PC-3 (cell line): ENCODE results near the gene GLB1L2. TPM values are rescaled to one million over a fixed set of nuclear protein-coding genes. Genes with fewer than 3 reads are reported as not detected.

ENCODE experiments used
- ATAC-seq: fragments of 200-7000 bp; cut with Tn5 transposase; 2 replicates; pipeline ENCODE4 v1.9.1; 2020; ENCODE audit warnings: mild to moderate bottlenecking, moderate library complexity
- BruUV-seq: library from RNA; stranded (reverse); fragments of 400-500 nt; replicated peaks from 2 replicates; lab custom pipeline; 2021; lab: Mats Ljungman, UMichigan
- CTCF ChIA-PET: fragments of 300-600 bp; sonication (Branson Sonifier 250); formaldehyde crosslinking; loops from one replicate; lab custom pipeline; 2022; ENCODE audit warnings: antibody characterized with exemption; lab: Charles Lee
- POLR2A ChIA-PET: fragments of 300-600 bp; sonication (Branson Sonifier 250); formaldehyde crosslinking; loops from one replicate; lab custom pipeline; 2022; ENCODE audit warnings: antibody characterized with exemption; ENCODE audit not compliant: unreplicated experiment; lab: Charles Lee
- DNase-seq: peaks from one replicate; pipeline ENCODE4 v3.0.0-alpha.2; 2015
- H2AFZ ChIP-seq: fragments of 300-600 bp; sonication (generic); 2 replicates; pipeline ENCODE4 v1.6.0; 2016; ENCODE audit warnings: antibody characterized with exemption, low read length
- H3F3A ChIP-seq: fragments of 300-600 bp; sonication (generic); one replicate; pipeline ENCODE4 v1.6.0; 2017; ENCODE audit warnings: antibody characterized with exemption, low read length, control low read depth, mild to moderate bottlenecking; ENCODE audit not compliant: unreplicated experiment
- H3K27ac ChIP-seq: fragments of 300-600 bp; sonication (generic); 2 replicates; pipeline ENCODE4 v1.5.1; 2016; ENCODE audit warnings: mild to moderate bottlenecking, low read length
- H3K27me3 ChIP-seq: fragments of 300-600 bp; sonication (generic); 2 replicates; pipeline ENCODE4 v1.6.1; 2016; ENCODE audit warnings: low read length, mixed read lengths
- H3K36me3 ChIP-seq: fragments of 300-600 bp; sonication (generic); 2 replicates; pipeline ENCODE4 v1.6.1; 2016; ENCODE audit warnings: low read depth, mixed run types, low read length, mixed read lengths
- H3K4me1 ChIP-seq: fragments of 300-600 bp; sonication (generic); 2 replicates; pipeline ENCODE4 v1.5.1; 2016; ENCODE audit warnings: low read length; ENCODE audit not compliant: insufficient read depth
- H3K4me2 ChIP-seq: fragments of 300-600 bp; sonication (generic); 2 replicates; pipeline ENCODE4 v1.6.0; 2016; ENCODE audit warnings: low read length
- H3K4me3 ChIP-seq: fragments of 300-600 bp; sonication (generic); 2 replicates; pipeline ENCODE4 v1.5.1; 2016; ENCODE audit warnings: mild to moderate bottlenecking, low read length, mixed read lengths
- H3K79me2 ChIP-seq: fragments of 300-600 bp; sonication (generic); 2 replicates; pipeline ENCODE4 v1.6.1; 2017; ENCODE audit warnings: low read length, mixed read lengths
- H3K9ac ChIP-seq: fragments of 300-600 bp; sonication (generic); 2 replicates; pipeline ENCODE4 v1.6.0; 2016; ENCODE audit warnings: mild to moderate bottlenecking, low read length
- H3K9me2 ChIP-seq: fragments of 300-600 bp; sonication (generic); replicated peaks from 2 replicates; pipeline ENCODE4 v1.6.1; 2016; ENCODE audit warnings: mixed run types, low read length, mixed read lengths
- H3K9me3 ChIP-seq: fragments of 300-600 bp; sonication (generic); 2 replicates; pipeline ENCODE4 v1.6.1; 2016; ENCODE audit warnings: low read length, mixed read lengths
- H4K20me1 ChIP-seq: fragments of 300-600 bp; sonication (generic); 2 replicates; pipeline ENCODE4 v1.6.1; 2016; ENCODE audit warnings: low read length, mixed read lengths
- CTCF ChIP-seq: fragments of 300-600 bp; sonication (generic); conservative IDR thresholded peaks from 2 replicates; pipeline ENCODE4 v1.5.1; 2017; ENCODE audit warnings: antibody characterized with exemption, low read depth, mild to moderate bottlenecking, low read length
- EZH2 ChIP-seq: fragments of 300-600 bp; sonication (generic); IDR thresholded peaks from one replicate; pipeline ENCODE4 v1.6.1; 2017; ENCODE audit warnings: antibody characterized with exemption, mild to moderate bottlenecking, low read length; ENCODE audit not compliant: unreplicated experiment
- EZH2phosphoT487 ChIP-seq: fragments of 300-600 bp; sonication (generic); IDR thresholded peaks from 2 replicates; pipeline ENCODE4 v1.6.1; 2018; ENCODE audit warnings: mild to moderate bottlenecking, antibody characterized with exemption, low read length, borderline replicate concordance
- intact Hi-C: fragments of 100-400 bp; cut with micrococcal nuclease; formaldehyde crosslinking; loops from 2 replicates; pipeline ENCODE4 v1.9.0; 2023
- total RNA-seq: library from RNA; depleted of rRNA; stranded (reverse); fragments of >200 nt; gene quantifications from 2 replicates; pipeline ENCODE4 v1.2.3, GENCODE V29; 2014

GLB1L2 gene
- total RNA-seq, 1 experiment from 2014 or later: 0.62 TPM

GRCh38 chr11:134380229-134380628, 48.4 kb downstream of the GLB1L2 start:
- Histone ChIP-seq H3K27me3 (peaks cover 41% of the 10 kb centered on the region), H3K9me2 (no peaks in the 10 kb centered on the region), H3K27ac (no peak overlapping the region), H3F3A (no peaks in the 10 kb centered on the region), H3K4me1 (no peaks in the 10 kb centered on the region), H4K20me1 (no peaks in the 10 kb centered on the region), H3K4me2 (no peak overlapping the region), H2AFZ (no peak overlapping the region), H3K79me2 (no peaks in the 10 kb centered on the region), H3K4me3 (no peak overlapping the region), H3K9ac (no peak overlapping the region), H3K36me3 (no peaks in the 10 kb centered on the region), H3K9me3 (no peaks in the 10 kb centered on the region)
- ChIA-PET CTCF (no interaction called here), POLR2A (no interaction called here)
- TF ChIP-seq CTCF (no peak), EZH2 (no peak), EZH2phosphoT487 (no peak)
- intact Hi-C loops: no loop called here
- ATAC-seq (no peak), DNase-seq (no peak)
- no TSS peak for BruUV-seq

- H3F3A ChIP-seq: no peaks in the 10 kb centered on the region
- ChIA-PET CTCF (no interaction called here), POLR2A (no interaction called here)
- H3K27ac ChIP-seq: no peak overlapping the region
- H3K9me3 ChIP-seq: no peaks in the 10 kb centered on the region
- H4K20me1 ChIP-seq: no peaks in the 10 kb centered on the region
- H3K27me3 ChIP-seq: peaks cover 41% of the 10 kb centered on the region
- H3K4me1 ChIP-seq: no peaks in the 10 kb centered on the region
- no peaks in the 10 kb centered on the region for H3K79me2 ChIP-seq
- H2AFZ ChIP-seq: no peak overlapping the region
- no peak overlapping the region for H3K4me3 ChIP-seq
- H3K9me2 ChIP-seq: no peaks in the 10 kb centered on the region
- TF ChIP-seq EZH2phosphoT487 (no peak), EZH2 (no peak)
- DNase-seq: no peak
- no TSS peak for BruUV-seq
- H3K4me2 ChIP-seq: no peak overlapping the region
- intact Hi-C loops: no loop called here
- no peak for ATAC-seq
- no peak overlapping the region for H3K9ac ChIP-seq
- no peaks in the 10 kb centered on the region for H3K36me3 ChIP-seq
Observed at GRCh38 chr11:134380785-134381184, 49.0 kb downstream of the GLB1L2 start.

GRCh38 chr11:134382257-134382656, 50.5 kb downstream of the GLB1L2 start:
- Histone ChIP-seq H3K79me2 (no peaks in the 10 kb centered on the region), H3K4me3 (no peak overlapping the region), H3K27ac (no peak overlapping the region), H3K9me2 (no peaks in the 10 kb centered on the region), H3K4me1 (no peaks in the 10 kb centered on the region), H3K27me3 (peaks cover 38% of the 10 kb centered on the region), H4K20me1 (no peaks in the 10 kb centered on the region), H3K9ac (no peak overlapping the region), H3F3A (no peaks in the 10 kb centered on the region), H3K36me3 (no peaks in the 10 kb centered on the region), H3K9me3 (no peaks in the 10 kb centered on the region), H3K4me2 (no peak overlapping the region), H2AFZ (no peak overlapping the region)
- ATAC-seq (no peak), DNase-seq (no peak)
- CTCF ChIA-PET: no interaction called here
- intact Hi-C loops: no loop called here
- POLR2A ChIA-PET: no interaction called here
- no peak for TF ChIP-seq EZH2phosphoT487
- no peak for TF ChIP-seq EZH2
- TF ChIP-seq CTCF: no peak
- BruUV-seq: no TSS peak
